Mucosa of gallbladder (tissue), 1 donor: ENCODE data around the gene SNCAIP. TPM values are rescaled to one million over a fixed set of nuclear protein-coding genes. Genes with fewer than 3 reads are reported as not detected.

Experiments used
- DNase-seq: peaks from one replicate; pipeline ENCODE4 v3.0.0-alpha.2; 2020; ENCODE audit warnings: low spot score
- total RNA-seq: library from RNA; stranded (reverse); gene quantifications from one replicate; pipeline ENCODE4 v1.2.1, GENCODE V29; 2021
- donor health status: DM: no; HTN: no; CAD: no.

SNCAIP gene
- total RNA-seq: 2.4 TPM

DNA sequence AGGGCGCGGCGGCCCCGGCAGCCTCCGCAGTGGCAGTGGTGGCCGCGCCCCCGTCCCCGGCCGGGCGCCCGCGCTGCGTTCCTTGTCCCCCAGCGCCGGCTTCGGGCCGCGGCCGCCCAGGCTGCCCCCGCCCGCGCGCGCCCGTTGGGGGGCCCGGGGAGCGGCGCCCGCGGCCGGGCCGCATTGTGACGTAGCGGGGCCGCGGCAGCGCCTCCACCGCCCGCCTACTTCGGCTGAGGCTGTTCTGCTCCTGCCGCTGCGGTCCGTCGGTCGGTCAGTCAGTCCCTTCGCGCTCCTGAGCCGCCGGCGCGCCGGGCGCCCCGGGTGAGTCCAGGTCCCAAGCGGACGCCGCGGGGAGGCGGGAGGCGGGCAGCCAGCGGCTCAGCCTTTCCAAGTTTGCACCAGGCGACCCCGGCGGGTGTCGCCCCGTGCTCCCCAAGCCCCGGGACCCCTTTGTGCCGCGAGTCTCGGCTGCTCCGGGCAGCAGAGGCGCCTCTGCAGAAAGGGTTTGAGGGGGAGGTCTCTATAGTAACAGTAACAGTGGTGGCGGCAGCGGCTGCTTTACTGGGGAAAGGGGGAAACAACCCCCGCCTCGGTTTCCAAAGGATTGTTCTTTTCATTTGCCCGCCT is at the start of gene SNCAIP:
Gene SNCAIP, plus strand, starts transcription at position 277 of the 630 bp plus-strand sequence. CDS start 78,898 bp downstream, outside the sequence.
- DNase-seq: no peak

DNA sequence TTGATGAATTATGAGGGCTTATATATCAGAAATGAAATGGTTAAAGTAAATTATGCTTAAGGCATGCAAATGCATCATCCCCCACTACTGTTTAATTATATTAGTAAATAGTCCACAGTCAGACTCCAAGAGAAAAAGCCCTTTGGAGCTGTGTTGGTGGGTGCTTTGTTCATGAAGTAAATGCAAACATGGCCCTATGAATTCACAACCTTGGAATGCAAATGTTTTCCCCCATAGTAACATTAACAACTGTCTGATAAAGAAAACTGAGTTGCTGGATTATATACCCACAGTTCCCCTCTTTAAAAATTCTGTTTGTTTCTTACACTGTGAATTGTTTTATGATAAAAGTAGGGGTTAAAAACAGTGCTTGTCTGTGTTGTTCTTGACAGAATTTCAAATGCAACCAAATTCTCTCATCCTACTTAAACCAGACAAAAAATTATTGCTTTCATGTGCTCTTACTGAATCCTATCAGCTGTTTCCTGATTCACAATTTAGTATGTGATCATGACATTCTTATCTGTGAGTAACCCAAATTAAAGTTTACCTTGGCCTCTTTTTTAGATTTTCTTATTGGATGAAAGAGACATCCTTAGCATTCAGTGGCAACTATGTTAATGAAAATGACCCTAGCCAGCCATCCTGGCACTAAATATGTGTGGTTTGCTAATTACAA is 48.5 kb upstream of the SNCAIP start:
- DNase-seq: no peak

DNA sequence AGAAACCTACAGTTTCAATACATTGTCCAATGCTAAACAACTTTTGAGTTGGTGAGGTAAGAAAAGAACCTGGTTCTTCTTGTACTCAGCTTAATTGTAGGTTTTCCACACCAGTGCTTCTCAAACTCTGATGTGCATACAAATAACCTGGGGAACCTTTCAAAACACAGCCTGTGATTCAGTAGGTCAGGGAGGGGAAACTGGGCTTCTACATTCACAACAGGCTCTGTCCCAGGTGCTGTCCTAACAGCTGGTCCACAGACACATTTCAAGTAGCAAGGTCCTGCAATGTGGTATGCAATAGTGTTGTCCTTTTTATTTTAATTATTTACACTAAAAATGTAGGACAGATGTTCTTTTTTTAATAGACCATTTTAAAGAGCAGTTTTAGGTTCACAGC is 47.4 kb upstream of the SNCAIP start:
- DNase-seq: no peak

DNA sequence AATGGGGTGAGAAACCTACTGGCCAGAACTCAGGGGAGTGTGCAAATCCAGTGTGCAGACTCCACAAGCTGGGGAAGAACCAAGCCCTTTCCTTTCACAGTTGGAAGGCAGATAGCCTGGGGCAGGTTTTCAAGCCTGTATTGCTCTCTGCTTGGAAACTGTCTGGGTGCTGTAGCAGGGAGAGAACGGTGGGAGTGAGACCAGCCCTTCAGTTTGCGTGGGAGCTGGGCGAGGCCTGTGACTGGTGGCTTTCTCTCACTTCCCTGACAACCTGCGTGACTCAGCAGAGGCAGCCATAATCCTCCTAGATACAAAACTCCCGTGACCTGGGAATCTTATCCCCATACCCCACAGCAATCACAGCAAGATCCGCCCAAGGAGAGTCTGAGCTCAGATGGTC is 44.9 kb upstream of the SNCAIP start:
- DNase-seq: no peak

DNA sequence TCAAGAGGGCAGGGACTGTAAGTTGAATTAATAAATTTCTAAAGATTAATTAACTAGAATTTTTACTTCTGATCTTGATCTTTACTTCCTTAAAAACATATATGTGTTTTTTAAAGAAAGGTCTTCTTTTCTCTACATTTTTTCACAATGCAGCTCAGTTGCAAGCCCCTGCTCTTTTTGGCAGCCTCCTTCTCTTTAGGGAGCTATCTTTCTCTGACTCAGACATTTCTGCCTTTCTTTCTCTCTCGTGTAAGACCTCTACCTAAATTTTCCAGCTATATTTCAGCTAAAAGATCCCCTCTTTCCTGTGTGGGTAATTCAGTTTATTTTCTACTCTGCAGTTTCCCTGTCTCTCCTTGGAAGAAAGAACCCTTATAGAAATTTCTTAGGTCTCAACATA is 38.3 kb upstream of the SNCAIP start:
- no peak for DNase-seq

DNA sequence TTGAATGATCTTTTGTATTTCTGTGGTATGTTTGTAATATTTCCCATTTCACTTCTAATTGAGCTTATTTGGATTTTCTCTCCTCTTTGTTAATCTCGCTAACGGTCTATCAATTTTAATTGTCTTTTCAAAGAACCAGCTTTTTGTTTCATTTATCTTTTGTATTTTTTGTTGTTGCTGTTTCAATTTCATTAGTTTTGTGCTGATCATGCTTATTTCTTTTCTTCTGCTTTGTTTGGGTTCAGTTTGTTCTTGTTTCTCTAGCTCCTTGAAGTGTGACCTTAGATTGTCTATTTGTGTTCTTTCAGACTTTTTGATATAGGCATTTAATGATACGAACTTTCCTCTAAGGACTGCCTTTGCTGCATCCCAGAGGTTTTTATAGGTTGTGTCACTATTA is 28.4 kb upstream of the SNCAIP start:
- DNase-seq: no peak

DNA sequence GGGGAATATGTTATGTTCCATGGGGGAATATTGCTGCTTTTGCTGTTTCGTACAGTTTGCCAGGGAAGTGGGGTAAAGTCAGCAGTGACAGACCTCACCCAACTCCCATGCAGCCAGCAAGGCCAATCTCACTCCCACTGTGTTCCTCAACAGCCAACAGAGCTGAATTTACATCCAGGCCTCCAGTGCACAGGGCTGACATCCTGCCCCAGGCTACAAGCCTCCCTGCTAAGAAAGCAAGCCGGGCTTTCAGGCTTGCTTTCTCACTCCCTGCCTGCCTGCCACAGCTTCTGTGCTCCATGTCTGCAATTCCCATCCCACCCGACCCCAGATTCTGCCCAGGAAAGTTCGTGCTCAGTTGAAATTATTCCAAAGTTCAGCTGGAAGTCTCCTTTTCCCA is 25.5 kb upstream of the SNCAIP start:
- no peak for DNase-seq

DNA sequence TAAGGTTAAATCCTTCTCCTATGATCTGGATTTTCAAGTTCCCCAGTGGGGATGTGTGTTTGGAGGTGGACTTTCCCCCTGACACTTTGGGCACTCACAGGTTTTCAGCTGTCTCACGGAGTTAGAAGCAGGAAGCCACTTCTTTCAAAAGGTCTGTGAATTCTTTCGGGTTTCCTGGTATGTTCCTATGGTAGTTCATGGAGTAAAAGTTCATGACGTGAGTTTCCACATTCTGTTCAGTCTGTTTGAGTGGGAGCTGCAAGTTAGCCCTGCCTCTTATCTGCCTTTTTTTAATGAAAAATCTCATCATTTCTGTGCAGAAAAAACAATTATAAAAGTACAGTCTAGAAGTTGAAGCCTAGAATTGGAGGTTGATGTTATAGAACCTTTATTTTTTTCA is 24.9 kb upstream of the SNCAIP start:
- DNase-seq: no peak

DNA sequence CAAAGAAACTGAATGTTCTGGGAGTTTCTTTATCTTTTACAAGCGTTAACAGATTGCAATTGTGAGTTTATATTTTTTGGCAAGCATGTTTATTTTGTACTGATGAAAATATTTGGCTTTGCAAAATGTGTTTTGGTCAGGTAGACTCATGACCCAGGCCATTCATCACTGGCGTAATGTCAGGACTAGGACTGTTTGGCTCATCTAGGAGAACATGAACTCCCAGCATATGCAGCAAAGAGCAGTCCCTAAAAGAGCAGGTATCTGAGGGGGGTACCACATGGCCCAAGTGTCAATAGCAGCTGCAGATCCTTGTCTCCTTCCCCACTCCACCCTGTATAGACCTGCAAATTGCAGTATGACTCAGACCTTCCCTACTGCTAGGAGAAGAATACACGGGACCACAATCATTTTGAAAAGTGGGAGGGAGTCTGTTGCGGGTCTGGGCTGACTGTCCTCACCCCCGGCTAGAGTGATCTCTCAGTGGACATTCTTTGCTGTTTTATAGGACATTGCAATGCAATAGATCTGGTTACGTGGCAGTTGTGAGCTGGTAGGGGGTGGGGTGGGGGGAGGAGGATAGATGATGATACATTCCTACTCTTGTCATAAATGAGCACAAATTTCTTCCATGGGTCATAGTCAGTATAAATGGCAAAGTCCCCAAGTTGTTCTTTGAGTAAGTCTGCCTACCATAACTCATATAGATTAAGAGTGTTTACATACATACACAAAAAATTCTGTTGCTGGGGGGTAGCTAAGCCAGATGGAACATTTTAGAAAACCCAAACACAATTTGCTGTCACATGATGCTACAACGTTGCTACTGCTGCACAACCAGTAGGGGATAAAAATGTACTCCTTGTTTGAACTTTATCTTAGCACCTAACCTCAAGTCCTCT is 20.8 kb upstream of the SNCAIP start:
- no peak for DNase-seq

DNA sequence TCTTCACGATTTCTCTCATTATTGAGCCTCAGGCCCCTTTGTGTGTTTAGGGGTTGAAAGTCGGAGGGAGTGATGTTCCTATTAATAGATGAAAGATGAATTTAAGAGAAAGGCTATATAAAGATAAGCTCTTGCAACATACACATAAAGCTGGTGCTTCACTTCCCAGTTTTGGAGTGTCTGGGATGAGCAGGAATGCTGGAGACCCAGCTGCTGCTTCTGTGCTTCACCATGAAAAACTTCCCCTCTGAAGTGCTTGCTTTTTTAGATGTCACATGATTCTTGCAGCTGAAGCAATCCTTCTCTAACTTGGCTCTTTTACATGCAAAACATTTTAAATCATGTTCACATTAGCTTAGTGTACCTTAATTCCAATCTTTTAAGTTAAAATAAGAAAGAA is 19.7 kb upstream of the SNCAIP start:
- no peak for DNase-seq

DNA sequence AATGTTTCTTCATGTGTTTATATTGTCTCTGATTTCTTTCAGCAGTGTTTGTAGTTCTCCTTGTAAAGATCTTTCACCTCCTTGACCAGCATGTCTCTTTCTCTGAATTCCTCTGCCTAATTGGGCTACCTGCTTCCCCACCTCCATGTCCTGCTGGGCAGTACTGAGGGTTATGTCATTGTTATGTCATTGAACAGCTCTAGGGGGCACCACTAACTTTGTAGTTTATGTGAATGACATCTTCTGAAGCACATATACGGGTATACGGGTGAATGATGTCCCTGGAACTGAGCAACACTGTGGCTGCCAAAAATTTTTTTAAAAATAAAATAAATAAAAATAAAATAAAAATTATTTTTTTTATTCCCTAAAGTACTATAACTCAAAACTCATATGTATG is 16.9 kb upstream of the SNCAIP start:
- no peak for DNase-seq

DNA sequence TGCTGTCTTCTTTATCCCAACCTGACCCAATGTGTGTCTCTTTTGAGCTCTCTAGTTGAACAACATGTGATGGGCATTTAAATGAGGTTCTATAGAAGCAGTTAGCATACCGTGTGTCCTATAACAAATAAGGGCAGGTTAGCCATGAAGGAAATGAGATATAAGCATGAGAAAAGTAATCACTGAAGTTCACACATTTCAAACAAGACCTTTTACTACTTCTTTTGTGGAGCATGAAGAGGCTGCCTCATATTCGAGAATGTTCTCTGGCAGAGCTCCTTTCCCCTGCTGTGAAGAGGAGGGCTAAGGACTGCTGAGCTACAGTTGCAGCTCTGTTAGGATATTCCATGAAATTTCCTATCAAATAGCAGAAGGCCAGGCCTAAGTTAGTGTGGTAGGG is 15.2 kb upstream of the SNCAIP start:
- DNase-seq: no peak

DNA sequence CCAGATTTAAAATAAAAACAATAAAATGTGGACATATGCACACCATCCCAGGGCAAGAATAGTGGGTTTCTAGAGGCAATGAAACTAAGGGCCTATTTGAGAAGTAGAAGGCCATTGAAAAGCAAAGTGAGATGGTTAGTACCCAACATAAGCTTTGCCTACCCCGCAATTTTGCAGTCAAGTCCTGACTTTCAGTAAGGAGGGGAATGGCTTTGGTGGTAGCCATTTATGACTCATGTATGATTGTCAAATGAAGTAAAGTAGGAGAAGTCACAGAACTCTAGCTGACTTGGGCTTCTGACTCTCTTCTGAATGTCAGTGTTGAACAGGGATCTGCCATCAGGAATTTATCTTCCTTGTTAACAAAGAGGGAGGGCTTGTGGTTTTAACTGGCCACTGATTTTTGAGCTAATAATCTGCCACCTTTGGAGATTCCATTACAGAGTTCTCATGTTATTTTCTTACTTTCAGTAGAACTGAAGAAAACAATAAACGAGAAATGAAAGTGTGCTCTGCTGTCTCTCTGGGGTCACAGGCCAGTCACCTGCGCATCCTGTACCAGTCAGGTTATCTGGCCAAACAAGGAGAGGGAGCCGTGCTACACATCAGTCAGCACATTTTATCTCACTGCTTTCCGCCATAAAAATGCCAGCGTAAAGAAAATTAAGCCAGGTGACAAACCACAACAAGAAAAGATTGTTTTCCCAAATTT is 14.3 kb upstream of the SNCAIP start:
- no peak for DNase-seq

DNA sequence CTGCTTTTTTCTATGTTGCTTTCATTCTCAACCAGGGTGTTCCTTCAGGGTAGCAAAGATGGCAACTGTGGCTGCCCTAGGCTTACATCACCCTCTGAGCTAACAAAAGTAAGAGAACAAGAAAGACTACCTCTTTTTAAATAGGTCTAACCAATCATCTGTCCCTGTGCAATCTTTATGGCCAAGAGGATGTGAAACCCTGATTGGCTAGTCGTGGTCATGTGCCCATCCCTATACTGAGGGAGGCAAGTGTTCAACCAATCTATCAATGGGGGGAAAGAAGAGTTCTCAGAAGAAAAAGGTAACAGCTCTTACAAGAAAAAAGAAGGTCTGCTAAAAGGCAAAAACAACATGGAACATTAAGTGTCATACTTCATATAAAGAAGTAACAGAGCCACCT is 11.7 kb upstream of the SNCAIP start:
- no peak for DNase-seq

DNA sequence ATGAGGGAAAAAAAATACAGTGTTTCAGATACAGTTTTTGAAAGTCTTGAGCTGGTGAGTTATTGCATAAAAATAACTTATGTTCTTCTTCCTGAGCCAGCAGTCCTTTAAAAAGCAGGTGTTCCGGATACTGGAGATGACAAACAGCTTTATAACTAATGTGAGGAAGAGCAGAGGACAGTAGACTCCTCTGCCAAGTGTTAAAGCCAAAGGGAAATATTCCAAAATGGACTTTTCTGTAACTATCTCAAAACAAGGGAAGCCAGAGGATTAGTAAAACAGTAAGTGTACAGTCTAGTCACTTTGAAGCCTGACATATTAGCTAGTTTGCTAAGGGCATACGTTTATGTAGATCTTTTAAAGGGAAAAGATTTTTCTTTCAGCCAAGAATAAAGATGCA is 11.0 kb upstream of the SNCAIP start:
- no peak for DNase-seq

DNA sequence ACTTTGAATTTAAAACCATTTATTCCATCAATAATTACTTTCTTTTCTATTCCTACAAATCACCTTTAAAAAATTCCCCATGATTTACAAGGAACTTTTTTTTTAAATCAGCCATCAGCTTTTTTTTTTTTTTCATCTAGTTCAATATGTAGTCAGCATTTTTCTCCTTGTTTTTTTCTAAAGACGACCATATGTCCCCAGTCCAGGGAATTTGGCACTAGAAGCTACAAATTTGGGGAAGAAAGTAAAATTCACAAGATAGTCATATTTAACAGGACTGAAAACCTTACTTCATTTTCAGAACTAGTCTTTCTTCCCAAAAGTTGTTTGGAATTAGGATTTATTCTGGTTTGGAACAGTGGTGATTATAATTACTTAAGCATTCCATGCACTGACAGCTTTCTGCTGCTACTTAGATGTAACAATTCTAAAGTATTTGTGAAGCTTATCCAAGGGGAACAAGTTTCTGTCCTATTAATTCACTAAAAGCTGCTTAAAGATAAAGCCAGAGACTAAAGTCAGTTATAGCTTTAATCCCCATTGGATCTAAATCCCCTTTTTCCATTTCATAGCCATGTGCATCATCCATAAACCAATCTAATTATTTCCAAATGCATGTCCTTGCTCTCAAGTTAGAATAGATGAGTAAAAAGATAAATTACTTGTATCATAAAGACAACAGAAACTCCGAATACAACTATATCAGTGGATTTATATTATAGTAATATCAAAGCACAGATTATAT is 7.4 kb upstream of the SNCAIP start:
- DNase-seq: no peak

DNA sequence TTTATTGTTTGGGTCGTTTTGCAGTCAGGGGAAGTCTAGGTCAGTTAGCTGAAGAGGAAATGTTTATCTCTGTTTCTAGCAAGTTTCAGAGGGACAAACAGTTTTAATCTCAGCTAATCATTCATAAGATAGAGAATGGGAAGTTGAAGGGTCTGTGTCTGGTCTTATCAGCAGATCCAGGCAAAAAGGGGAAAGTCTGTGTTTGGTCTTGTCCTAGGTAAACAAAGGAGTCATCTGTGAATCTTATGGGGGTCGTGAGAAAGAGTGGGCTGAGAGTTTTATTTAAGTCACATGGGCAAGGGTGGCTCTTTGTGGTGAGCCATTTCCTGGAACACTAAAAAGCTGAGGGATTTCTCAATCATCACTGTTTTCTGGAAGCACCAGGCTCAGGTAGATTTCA is 5.6 kb upstream of the SNCAIP start:
- DNase-seq: no peak

DNA sequence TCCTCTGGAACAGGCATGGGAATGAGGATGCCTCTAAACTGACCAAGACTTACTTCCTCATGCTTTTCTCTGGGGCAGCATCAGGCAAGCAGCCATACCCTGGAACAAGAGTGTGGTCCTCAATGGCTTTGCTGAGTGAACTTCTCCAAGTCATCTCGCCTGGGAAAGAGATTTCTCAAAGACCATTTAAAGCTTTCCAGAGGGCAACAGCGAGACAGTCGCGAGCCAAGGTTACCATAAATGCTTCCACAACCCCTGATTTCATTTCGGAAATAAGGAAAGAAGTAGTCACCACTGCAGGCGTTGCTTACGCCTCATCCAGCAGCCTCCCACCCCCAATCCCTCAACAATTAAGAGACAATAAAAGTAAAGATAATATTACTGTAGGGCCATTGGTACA is 1.1 kb upstream of the SNCAIP start:
- no peak for DNase-seq

DNA sequence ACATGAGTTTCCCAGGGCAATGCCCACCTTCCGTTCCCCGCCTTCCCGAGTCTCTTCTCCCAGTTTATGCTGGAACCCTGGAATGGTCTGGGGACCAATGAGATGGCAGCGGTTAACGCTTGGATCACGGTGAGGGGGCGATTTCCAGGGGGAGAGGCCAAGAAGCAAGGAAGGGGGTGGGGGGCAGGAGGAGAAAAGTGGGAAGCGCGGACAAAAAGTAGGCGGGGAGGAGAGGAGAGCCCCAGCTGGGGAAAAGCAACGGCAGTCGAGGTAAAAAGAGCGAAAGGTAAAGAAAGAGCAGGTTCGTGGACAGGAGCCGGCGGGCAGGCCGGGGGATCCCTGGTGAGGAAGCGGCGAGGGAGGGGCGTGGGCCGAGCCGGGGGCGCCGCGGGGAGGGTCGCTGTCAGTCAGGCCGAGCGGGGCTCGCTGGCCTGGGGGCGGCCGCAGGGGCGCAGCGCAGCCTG is 508 bp upstream of the SNCAIP start:
- no peak for DNase-seq

DNA sequence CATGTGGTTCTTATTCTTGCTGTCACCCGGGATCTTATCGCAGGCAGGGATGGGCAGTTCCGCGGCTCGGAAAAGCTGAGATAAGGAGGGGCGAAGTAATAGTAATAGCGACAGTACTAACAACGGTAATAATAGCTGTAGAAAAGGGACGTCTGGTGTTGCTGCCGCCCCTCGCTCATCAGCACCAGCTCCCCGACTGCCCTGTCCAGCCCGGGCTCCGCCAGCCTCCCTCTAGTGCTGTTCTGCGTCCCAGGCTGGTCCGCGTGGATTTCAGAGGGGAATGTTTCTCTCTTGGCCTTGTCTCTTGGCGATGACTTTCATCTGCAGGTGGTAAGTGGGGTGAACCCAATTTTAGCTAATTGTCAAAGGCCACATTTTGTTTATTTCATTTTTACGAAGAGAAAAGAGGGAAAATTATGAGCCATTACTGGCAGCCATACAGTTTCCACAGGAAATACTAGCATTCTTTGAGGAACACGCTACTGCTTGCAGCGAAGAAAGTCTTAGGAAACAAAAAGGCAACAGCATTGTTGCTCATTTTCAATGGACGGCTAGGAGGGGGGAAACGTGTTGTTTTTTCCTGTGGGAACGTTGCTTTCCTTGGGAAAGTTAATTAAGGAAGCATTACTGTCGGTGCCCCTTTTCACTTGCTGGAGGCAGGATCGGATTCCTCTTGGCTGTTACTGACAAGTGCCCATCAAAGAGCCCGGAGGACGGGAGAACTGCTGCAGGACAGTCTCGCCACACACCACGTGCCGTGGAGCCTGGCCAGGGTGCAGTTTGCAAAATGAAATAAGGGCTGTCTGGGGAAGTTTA is 762 bp downstream of the SNCAIP start:
- no peak for DNase-seq

DNA sequence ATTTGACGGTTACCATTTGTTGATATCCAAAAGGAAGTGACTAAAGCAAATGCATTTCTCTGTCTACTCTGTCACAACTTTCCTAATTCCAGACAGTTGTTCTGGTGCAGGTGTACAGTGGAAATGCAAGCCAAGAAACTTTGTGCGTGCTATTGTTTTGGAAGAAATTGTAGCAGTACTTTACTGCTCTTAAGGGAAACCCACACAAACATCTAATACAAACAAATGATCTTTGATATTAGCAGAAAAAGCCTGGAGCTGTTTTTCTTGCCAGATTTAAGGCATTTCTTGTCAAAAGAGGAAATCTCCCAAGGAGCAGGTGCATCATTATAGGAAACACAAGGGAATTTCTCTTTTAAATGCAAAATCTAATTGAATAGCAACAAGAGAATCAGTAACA is 2.0 kb downstream of the SNCAIP start:
- no peak for DNase-seq
